Measurements from ENCODE around the gene COL21A1.

DNA sequence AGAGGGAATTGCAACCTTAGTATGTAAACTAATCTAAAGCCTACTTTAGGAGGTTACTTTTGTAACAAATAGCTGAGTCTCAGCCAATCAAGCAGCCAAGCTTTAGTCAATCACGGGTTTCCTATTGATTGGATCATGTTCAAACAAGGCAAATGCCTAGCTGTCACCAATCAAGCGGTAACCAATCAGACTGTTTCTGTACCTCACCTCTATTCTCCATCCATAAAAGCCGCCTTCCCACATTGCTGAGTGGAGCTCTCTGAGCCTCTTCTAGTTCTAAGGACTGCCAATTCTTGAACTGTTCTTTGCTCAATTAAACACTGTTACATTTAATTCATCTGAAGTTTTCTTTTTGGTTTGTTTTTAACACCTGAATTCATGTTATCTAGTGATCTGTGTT lies 223.6 kb downstream of the COL21A1 start:
- TF ChIP-seq, protein P1, sequence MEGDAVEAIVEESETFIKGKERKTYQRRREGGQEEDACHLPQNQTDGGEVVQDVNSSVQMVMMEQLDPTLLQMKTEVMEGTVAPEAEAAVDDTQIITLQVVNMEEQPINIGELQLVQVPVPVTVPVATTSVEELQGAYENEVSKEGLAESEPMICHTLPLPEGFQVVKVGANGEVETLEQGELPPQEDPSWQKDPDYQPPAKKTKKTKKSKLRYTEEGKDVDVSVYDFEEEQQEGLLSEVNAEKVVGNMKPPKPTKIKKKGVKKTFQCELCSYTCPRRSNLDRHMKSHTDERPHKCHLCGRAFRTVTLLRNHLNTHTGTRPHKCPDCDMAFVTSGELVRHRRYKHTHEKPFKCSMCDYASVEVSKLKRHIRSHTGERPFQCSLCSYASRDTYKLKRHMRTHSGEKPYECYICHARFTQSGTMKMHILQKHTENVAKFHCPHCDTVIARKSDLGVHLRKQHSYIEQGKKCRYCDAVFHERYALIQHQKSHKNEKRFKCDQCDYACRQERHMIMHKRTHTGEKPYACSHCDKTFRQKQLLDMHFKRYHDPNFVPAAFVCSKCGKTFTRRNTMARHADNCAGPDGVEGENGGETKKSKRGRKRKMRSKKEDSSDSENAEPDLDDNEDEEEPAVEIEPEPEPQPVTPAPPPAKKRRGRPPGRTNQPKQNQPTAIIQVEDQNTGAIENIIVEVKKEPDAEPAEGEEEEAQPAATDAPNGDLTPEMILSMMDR (conservative IDR thresholded peaks at IDR 0.05): no peak
- no peak for TF ChIP-seq ZFX (IDR thresholded peaks at IDR 0.05)

All from C4-2B (cell line).